Measurements from ENCODE around the gene PLCL2. TPM values are rescaled to one million over a fixed set of nuclear protein-coding genes. Genes with fewer than 3 reads are reported as not detected.

The PLCL2 gene
- total RNA-seq, 3 donors from 2014 or later, result 15.0 to 35.0 (median 18.8) TPM

GRCh38 chr3:17044855-17045254 is 160.1 kb downstream of the PLCL2 start:
- no peaks in the 10 kb centered on the region for H3K36me3 ChIP-seq (ENCODE audit: low read depth)
- no peak overlapping the region for H3K4me3 ChIP-seq
- DNase-seq (no peak), ATAC-seq (no peak)
- H3K9me3 ChIP-seq, result no peaks in the 10 kb centered on the region
- TF ChIP-seq, protein P1, sequence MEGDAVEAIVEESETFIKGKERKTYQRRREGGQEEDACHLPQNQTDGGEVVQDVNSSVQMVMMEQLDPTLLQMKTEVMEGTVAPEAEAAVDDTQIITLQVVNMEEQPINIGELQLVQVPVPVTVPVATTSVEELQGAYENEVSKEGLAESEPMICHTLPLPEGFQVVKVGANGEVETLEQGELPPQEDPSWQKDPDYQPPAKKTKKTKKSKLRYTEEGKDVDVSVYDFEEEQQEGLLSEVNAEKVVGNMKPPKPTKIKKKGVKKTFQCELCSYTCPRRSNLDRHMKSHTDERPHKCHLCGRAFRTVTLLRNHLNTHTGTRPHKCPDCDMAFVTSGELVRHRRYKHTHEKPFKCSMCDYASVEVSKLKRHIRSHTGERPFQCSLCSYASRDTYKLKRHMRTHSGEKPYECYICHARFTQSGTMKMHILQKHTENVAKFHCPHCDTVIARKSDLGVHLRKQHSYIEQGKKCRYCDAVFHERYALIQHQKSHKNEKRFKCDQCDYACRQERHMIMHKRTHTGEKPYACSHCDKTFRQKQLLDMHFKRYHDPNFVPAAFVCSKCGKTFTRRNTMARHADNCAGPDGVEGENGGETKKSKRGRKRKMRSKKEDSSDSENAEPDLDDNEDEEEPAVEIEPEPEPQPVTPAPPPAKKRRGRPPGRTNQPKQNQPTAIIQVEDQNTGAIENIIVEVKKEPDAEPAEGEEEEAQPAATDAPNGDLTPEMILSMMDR (IDR thresholded peaks at IDR 0.05), result no peak
- intact Hi-C loops (cut with DNase I, micrococcal nuclease), result no loop called here
- no peaks in the 10 kb centered on the region for H3K4me1 ChIP-seq (ENCODE audit: low read depth)

DNA sequence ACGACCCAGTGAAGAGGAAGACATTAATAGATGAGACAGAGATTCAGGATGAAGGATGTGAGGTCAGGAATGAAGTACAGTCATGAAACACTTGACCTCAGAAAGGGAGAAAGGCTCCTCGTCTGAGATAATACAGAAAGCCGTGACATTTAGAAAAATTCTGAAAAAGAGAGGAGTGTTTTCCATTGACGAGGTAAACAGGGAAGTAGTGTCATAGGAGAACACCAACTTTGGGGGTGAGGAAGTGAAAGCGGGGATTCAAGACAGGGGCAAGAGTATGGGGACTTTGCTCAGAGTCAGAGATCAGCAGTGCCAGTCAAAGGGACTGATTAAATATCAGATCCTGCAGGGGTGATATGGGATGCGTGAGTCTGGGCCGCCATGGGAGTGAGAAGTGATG is 160.9 kb downstream of the PLCL2 start:
- DNase-seq (no peak), ATAC-seq (no peak)
- H3K36me3 ChIP-seq (ENCODE audit: low read depth), result no peaks in the 10 kb centered on the region
- H3K4me1 ChIP-seq (ENCODE audit: low read depth), result no peaks in the 10 kb centered on the region
- H3K4me3 ChIP-seq, result no peak overlapping the region
- TF ChIP-seq, protein P1 (IDR thresholded peaks at IDR 0.05), result no peak
- H3K9me3 ChIP-seq, result no peaks in the 10 kb centered on the region
- intact Hi-C loops (cut with DNase I, micrococcal nuclease), result no loop called here

DNA sequence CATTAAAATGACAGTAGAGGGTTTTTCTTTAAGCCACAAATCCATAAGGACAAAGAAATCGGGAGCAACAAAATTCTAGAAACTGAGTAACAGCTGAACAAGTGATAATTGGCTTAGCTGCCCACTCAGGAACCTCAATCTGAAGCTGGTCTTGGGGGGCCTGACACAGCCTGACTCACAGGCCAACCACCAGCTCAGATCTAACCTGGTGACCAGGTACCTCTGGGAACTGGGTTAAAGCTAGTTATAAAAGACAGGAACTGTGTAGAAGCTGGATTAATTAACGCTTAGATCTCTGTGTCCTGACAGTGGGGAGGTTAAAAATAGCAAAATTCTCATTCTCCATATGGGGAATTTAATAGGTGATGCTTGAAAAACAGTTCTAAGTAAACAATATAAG is 161.9 kb downstream of the PLCL2 start:
- no peak overlapping the region for H3K4me3 ChIP-seq
- TF ChIP-seq, protein P1 (IDR thresholded peaks at IDR 0.05), result no peak
- H3K9me3 ChIP-seq, result no peaks in the 10 kb centered on the region
- DNase-seq (no peak), ATAC-seq (no peak)
- intact Hi-C loops (cut with DNase I, micrococcal nuclease), result no loop called here
- H3K4me1 ChIP-seq (ENCODE audit: low read depth), result no peaks in the 10 kb centered on the region
- H3K36me3 ChIP-seq (ENCODE audit: low read depth), result no peaks in the 10 kb centered on the region

- Histone ChIP-seq H3K4me3 (no peak overlapping the region), H3K36me3 (ENCODE audit: low read depth) (no peaks in the 10 kb centered on the region), H3K9me3 (no peaks in the 10 kb centered on the region), H3K4me1 (ENCODE audit: low read depth) (no peaks in the 10 kb centered on the region)
- ATAC-seq, result no peak
- TF ChIP-seq, protein P1 (IDR thresholded peaks at IDR 0.05), result no peak
- intact Hi-C loops (cut with DNase I, micrococcal nuclease), result no loop called here
- no peak for DNase-seq
Measured at GRCh38 chr3:17047162-17047561, 162.4 kb downstream of the PLCL2 start.

DNA sequence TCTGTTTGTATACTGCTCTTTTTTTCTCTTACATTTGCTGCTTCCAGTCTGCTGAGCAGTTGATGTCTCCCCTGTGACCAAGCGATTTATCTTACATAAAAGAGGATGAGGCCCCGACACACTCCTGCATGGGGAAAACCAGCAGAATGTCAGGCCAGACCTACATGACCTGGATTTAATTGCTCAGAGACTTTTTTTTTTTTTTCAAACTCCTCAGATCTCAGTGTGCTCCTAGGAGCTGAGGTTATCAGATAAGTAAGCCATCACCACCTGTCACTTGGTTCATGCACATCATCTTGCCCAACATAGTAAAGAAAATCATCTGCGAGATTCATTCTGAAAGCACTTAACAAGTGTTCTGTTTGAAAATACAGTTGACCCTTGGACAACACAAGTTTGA is 163.1 kb downstream of the PLCL2 start:
- no peaks in the 10 kb centered on the region for H3K9me3 ChIP-seq
- DNase-seq (no peak), ATAC-seq (no peak)
- H3K4me1 ChIP-seq (ENCODE audit: low read depth), result no peaks in the 10 kb centered on the region
- H3K4me3 ChIP-seq, result no peak overlapping the region
- intact Hi-C loops (cut with DNase I, micrococcal nuclease), result no loop called here
- TF ChIP-seq, protein P1 (IDR thresholded peaks at IDR 0.05), result no peak
- no peaks in the 10 kb centered on the region for H3K36me3 ChIP-seq (ENCODE audit: low read depth)

DNA sequence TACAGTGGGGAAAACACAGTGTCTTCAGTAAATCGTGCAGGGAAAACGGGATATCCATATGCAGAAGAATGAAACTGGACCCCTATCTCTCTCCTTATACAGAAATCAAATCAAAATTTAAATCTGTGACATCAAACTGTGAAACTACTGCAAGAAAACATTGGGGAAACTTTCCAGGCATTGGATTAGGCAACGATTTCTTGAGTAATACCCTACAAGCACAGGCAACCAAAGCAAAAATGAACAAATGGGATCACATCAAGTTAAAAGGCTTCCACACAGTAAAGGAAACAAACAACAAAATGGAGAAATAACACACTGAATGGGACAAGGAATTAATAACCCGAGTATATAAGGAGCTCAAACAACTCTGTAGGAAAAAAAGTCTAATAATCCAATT is 165.3 kb downstream of the PLCL2 start:
- Histone ChIP-seq H3K4me3 (no peak overlapping the region), H3K36me3 (ENCODE audit: low read depth) (no peaks in the 10 kb centered on the region), H3K9me3 (no peaks in the 10 kb centered on the region), H3K4me1 (ENCODE audit: low read depth) (no peaks in the 10 kb centered on the region)
- ATAC-seq, result no peak
- intact Hi-C loops (cut with DNase I, micrococcal nuclease), result no loop called here
- TF ChIP-seq, protein P1 (IDR thresholded peaks at IDR 0.05), result no peak
- DNase-seq, result no peak

All from mucosa of descending colon (tissue), 3 donors.